D721Med (cell line): Measurements from ENCODE around the gene TMPRSS11F.

Experiments used
- DNase-seq: peaks from one replicate; pipeline ENCODE4 v3.0.0; 2011; ENCODE audit warnings: low spot score; ENCODE audit not compliant: insufficient read length
- FAIRE-seq: peaks from 2 replicates; lab custom pipeline; 2011; peaks lifted over from hg19 to GRCh38; lab: Jason Lieb, UNC
- CTCF ChIP-seq: IDR thresholded peaks from 2 replicates; pipeline ENCODE4 v1.5.1; 2012; ENCODE audit warnings: mild to moderate bottlenecking, control low read depth; ENCODE audit not compliant: insufficient read depth; ENCODE audit errors: missing control alignments

TMPRSS11F gene

GRCh38 chr4:68038272-68038671, 91.4 kb downstream of the TMPRSS11F start:
- TF ChIP-seq CTCF = no peak
- DNase-seq (no peak), FAIRE-seq (no peak)

GRCh38 chr4:68021185-68021584, 108.5 kb downstream of the TMPRSS11F start:
- FAIRE-seq (no peak), DNase-seq (no peak)
- TF ChIP-seq CTCF = no peak

GRCh38 chr4:68011684-68012083, 118.0 kb downstream of the TMPRSS11F start:
- DNase-seq (no peak), FAIRE-seq (no peak)
- TF ChIP-seq CTCF = no peak
